Pancreas (tissue), 10 donors: Measurements from ENCODE around the gene MOXD1. TPM values are rescaled to one million over a fixed set of nuclear protein-coding genes. Genes with fewer than 3 reads are reported as not detected.
A peak's percentile ranks its signal among the peaks of the same experiment; 100 is the strongest.

Source experiments
- ATAC-seq, 4 donors: fragments of 200-7000 bp; cut with Tn5 transposase; one replicate each; pipeline versions ENCODE4 v1.8.0 to v1.9.1; 2020; ENCODE audit warnings: mild to moderate bottlenecking in 4 of 4, moderate library complexity in 4 of 4
- DNase-seq, 6 donors: peaks; one replicate each; pipeline ENCODE4 v3.0.0-alpha.2; 2020
- FAIRE-seq: peaks from 2 replicates; lab custom pipeline; 2012; peaks lifted over from hg19 to GRCh38; lab: Jason Lieb, UNC
- H3K27ac ChIP-seq, 4 donors: fragments of 200-600 bp; sonication (generic); 1 replicate in 3 of 4; 2 replicates in 1 of 4; pipeline versions ENCODE4 v1.5.0 to v1.8.0; 2020
- H3K27me3 ChIP-seq, 4 donors: fragments of 200-600 bp; one replicate each; pipeline ENCODE4 v1.8.0; 2021
- H3K36me3 ChIP-seq, 3 donors: fragments of 200-600 bp; sonication (generic) in 1 of 3; one replicate each; pipeline versions ENCODE4 v1.5.0 to v1.8.0; 2020 to 2021
- H3K4me1 ChIP-seq, 3 donors: fragments of 200-600 bp; one replicate each; pipeline ENCODE4 v1.8.0; 2021
- H3K4me3 ChIP-seq, 4 donors: fragments of 200-600 bp; sonication (generic) in 2 of 4; one replicate each; pipeline versions ENCODE4 v1.5.0 to v1.8.0; 2020 to 2021
- H3K9me3 ChIP-seq, 4 donors: fragments of 200-600 bp; one replicate each; pipeline ENCODE4 v1.8.0; 2021
- CTCF ChIP-seq, 4 donors: fragments of 200-600 bp; sonication (generic) in 3 of 4; IDR thresholded peaks; one replicate each; pipeline versions ENCODE4 v1.5.0 to v1.8.0; 2021; ENCODE audit warnings: antibody characterized with exemption in 4 of 4
- WGBS, 2 donors: extraction: QIAGEN DNeasy Blood & Tissue Kit; methylation state at CpG; one replicate each; pipeline ENCODE4 v1.1.7; 2013; 5-methylcytosine and 5-hydroxymethylcytosine counted together
- intact Hi-C, 3 donors: fragments of 100-400 bp; cut with DNase I; formaldehyde crosslinking; loops; one replicate each; pipeline versions ENCODE4 v1.11.1 to v1.14.2; 2022
- polyA plus RNA-seq, 2 donors: library from polyadenylated mRNA; stranded (reverse); fragments of 200-250 nt; gene quantifications; one replicate each; pipeline ENCODE4 v1.2.3, GENCODE V29; 2013
- total RNA-seq, 6 donors: library from RNA; stranded (reverse); fragmentation: NEBNext Ultra II Directional in 4 of 6; extraction: Animal tissue kit (Norgen Biotek cat#: 25700) in 4 of 6; gene quantifications; one replicate each; pipeline versions ENCODE4 v1.2.1 to v1.2.4, GENCODE V29; 2021 to 2023
- donor health status: healthy with polysubstance abuse.
- donor health status: DM: no; HTN: no; CAD: no; lungs with moderate emphysema.
- donor health status: DM: no; HTN: no; CAD: no.
- donor health status: control.
- donor health status: control.
- donor health status: Bipolar disorder and iron deficiency.
- donor health status: DM: yes; HTN: yes; CAD: no.
- donor health status: DM: no; HTN: no; CAD: no.
- donor health status: DM: no; HTN: no; CAD: no.
- donor health status: DM: yes; HTN: yes; CAD: no.

MOXD1 gene
- total and polyA plus RNA-seq, 8 donors = 0.30 to 13.9 (median 0.62) TPM

GRCh38 chr6:132253211-132253610 lies 148.1 kb downstream of the MOXD1 start:
- no peaks in the 10 kb centered on the region for H3K4me1 ChIP-seq
- 55 to 73% methylated on average over 2 of the region's 2 CpGs for WGBS, 2 donors
- H3K9me3 ChIP-seq = no peaks in the 10 kb centered on the region
- no peak overlapping the region for H3K4me3 ChIP-seq
- intact Hi-C loops = no loop called here
- H3K36me3 ChIP-seq = no peaks in the 10 kb centered on the region
- TF ChIP-seq CTCF (IDR thresholded peaks at IDR 0.05) = no peak
- ATAC-seq (no peak), FAIRE-seq (no peak), DNase-seq (no peak)
- H3K27ac ChIP-seq = no peak overlapping the region
- H3K27me3 ChIP-seq = no peaks in the 10 kb centered on the region

- no peaks in the 10 kb centered on the region for H3K4me1 ChIP-seq
- no peak overlapping the region for H3K27ac ChIP-seq
- DNase-seq = peak in 1 of 6 donors; percentile 32
- no peak for ATAC-seq
- H3K9me3 ChIP-seq = no peaks in the 10 kb centered on the region
- 86 to 96% methylated on average over 4 of the region's 4 CpGs for WGBS, 2 donors
- no peaks in the 10 kb centered on the region for H3K36me3 ChIP-seq
- no peaks in the 10 kb centered on the region for H3K27me3 ChIP-seq
- TF ChIP-seq CTCF (IDR thresholded peaks at IDR 0.05) = no peak
- intact Hi-C loops = no loop called here
- H3K4me3 ChIP-seq = no peak overlapping the region
- FAIRE-seq = no peak
These were observed 149.2 kb downstream of the MOXD1 start for GRCh38 chr6:132252113-132252512.

- Histone ChIP-seq H3K36me3 (no peaks in the 10 kb centered on the region), H3K9me3 (no peaks in the 10 kb centered on the region), H3K4me3 (no peak overlapping the region), H3K4me1 (no peaks in the 10 kb centered on the region), H3K27ac (no peak overlapping the region), H3K27me3 (no peaks in the 10 kb centered on the region)
- DNase-seq (no peak), FAIRE-seq (no peak), ATAC-seq (no peak)
- no peak for TF ChIP-seq CTCF (IDR thresholded peaks at IDR 0.05)
- intact Hi-C loops = no loop called here
These were observed 149.6 kb downstream of the MOXD1 start for GRCh38 chr6:132251711-132252110.

GRCh38 chr6:132247381-132248159 lies 153.7 kb downstream of the MOXD1 start:
- DNase-seq = no peak
- no peak for TF ChIP-seq CTCF (IDR thresholded peaks at IDR 0.05)
- no peaks in the 10 kb centered on the region for H3K27me3 ChIP-seq
- no peak overlapping the region for H3K27ac ChIP-seq
- no peaks in the 10 kb centered on the region for H3K4me1 ChIP-seq
- H3K4me3 ChIP-seq = no peak overlapping the region
- H3K36me3 ChIP-seq = no peaks in the 10 kb centered on the region
- intact Hi-C loops = no loop called here
- WGBS, 2 donors = 58 to 64% methylated on average over 7 of the region's 7 CpGs
- no peak for ATAC-seq
- no peaks in the 10 kb centered on the region for H3K9me3 ChIP-seq
- no peak for FAIRE-seq

- no peak for TF ChIP-seq CTCF (IDR thresholded peaks at IDR 0.05)
- H3K9me3 ChIP-seq = no peaks in the 10 kb centered on the region
- WGBS, 2 donors = 86 to 91% methylated on average over 16 of the region's 16 CpGs
- no peak overlapping the region for H3K27ac ChIP-seq
- no peak overlapping the region for H3K4me3 ChIP-seq
- no peak for DNase-seq
- no peak for ATAC-seq
- H3K4me1 ChIP-seq = no peaks in the 10 kb centered on the region
- intact Hi-C loops = no loop called here
- no peaks in the 10 kb centered on the region for H3K36me3 ChIP-seq
- no peaks in the 10 kb centered on the region for H3K27me3 ChIP-seq
- FAIRE-seq = no peak
These were observed 154.5 kb downstream of the MOXD1 start for GRCh38 chr6:132246632-132247270.
